ENCODE measurements around the gene ARPC5.
"Not testable (repeated sequence)": the region's sequence is repeated elsewhere in the genome, so short reads cannot be mapped to it uniquely, and the experiment has no call there.

ARPC5 gene

DNA sequence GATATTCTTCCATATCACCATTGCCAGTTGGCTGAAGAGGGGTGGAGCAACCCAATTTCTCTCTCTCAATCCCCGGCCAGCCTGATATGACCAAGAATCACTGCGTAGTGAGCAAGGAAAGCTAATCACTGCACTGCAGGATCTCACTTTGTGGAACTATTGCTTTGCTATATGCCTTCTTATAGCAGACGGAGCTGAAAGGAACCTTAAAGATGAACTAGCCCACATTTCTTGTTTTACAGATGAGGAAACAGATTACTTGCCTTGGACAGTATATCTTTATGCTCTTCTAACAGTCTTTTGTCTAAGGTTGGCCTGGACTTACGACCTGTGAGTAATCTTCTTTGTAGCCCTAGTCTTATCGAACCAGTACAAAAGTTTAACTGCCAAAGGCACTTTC, 9.9 kb upstream of the ARPC5 start:
- DNase-seq: no peak

DNA sequence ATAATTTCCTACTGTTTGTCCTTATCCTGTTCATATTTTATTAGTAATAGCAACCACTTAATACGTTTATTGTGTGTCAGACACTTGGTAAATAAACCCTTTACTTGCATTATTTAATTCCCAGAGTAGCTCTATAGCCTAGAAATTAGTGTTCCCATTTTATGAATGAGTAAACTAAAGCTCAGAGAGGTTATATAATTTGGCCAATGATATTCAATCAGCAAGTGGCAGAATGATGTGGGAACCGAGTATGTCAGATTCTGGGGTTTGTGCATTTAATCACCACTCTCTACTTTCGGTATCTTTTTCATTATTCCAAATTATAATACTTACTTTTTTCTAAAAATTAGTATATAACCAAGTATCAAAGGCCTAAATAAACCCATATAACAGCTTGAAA, 6.6 kb upstream of the ARPC5 start:
- DNase-seq: no peak

DNA sequence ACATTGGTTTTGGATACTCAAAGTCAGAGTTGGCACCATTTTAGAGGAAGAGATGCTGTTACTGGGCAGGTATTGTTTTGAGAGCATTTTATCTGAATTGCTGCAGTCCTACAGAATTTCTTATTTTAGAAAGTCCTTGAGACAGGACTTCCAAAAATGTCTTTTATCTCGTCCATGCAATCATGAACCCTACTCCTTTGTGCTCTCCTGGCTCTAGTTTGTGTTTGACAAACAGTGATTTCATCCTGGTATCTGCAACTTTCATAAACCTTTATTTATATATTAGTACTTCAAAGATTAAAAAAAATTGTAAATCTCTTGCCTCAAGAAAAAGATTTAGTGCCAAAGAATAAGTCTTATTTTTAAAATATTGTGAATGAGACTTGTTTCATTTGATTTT, 4.6 kb upstream of the ARPC5 start:
- DNase-seq: no peak

DNA sequence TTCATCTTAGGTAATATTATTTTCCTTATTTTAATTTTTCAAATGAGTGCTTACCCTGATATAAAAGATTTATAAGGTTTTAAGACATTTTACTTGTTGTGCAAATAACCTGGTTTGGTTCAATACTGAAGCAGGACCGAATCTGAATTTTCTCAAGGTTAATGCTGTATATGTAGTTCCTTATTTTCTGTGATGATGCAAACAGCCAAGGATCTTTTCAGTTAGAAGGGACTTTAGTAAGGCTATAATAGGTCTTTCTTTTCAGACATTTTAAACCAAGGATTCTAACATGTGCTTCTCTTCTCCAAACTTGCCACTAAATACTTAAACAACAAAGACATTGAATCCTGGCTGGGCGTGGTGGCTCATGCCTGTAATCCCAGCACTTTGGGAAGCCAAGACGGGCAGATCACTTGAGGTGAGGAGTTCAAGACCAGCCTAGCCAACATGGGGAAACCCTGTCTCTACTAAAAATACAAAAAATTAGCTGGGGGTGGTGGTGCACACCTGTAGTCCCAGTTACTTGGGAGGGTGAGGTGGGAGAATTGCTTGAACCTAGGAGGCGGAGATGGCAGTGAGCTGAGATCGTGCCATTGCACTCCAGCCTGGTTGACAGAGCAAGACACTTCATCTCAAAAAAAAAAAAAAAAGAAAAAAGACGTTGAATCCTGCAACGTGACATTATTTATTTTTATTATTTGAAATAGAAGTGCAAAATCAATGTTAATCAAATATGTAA, 3.2 kb upstream of the ARPC5 start:
- DNase-seq: no peak

DNA sequence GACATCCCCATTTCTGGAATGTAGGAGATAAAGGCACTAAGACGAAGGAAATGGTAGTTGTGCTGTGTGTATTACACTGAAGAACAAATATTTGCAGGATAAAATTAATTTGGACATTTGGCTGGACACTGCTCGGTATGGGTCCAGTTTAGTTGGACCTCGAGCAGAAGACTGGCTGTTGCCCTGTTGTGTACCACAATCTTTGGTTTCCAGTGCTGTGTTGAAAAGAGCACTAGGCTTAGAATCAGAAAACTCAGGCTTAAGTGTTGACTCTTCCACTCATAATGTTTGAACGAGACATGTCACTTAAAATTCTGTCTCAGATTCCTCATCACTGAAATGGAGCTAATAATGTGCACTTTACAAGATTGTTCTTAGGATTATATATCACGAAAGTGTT, 1.2 kb upstream of the ARPC5 start:
- DNase-seq: no peak

DNA sequence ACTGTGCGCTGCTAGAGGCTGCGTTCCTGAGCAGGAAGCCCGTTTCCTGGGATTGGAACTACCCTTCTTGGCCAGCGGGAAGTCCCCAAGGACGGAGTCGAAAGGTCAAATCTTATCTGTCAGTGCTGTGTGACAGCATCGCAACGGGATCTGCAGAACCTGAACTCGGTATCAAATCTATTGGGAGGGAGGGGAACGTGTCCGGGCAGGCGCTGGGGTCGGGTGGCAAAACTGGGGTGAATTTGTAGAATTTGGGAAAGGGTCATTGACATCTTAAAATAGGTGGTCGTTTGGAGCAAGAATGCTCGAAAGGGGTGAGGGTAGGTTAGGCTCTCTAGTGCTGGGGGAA, 725 bp upstream of the ARPC5 start:
- no peak for DNase-seq

DNA sequence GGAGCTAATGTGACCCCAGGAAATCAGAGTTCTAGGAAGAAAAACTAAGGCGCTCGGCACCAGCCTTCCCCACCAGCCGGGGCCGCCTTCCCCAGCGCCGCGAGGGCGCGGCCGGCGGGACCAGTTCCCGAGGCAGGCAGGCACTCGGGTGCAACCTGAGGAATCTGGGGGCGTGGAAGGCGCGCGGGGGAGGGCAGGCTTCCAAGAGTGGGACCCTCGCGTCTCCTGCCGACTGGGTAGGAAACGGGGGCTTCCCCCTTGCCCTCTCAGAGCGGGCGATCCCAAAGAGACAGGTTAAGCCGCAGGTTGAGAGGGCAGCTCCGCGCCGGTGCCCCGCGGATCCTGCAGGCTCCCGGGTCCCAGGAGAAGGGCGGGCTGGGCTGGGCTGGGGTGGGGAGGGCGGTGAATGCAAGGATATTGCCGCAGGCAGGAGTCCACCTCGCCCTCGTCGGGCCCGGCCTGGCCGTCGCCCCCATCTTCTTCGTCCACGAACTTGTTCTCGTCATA, 431 bp downstream of the ARPC5 start:
- peak; percentile 33 for DNase-seq

DNA sequence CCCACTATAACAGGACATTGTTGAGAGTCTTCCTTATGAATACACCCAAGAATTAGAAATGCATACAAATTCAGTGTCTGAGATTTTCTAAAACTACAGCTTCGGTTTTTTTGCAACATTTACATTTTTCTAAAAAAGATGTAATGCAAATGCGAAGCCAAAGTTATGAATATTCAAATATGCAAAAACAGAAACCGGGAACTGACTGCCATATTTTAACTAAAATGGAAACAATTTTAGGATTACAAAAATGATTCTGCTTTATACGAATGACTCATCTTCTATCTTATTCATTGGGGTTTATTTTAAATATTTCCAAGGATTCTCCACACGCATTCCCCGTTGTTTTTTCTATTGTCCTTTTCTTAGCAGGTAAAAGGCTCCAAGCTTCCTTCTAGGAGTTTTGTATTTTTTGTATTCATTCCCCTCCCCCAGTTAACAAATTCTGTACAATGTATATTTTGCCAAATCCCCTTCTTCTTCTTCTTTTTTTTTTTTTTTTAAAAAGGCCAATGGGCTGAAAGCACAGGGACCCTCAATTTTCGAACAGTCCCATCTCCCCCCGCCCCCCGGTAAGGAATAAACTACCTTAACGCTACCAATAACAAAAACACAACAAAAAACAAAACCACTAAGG, 1.0 kb downstream of the ARPC5 start:
- no peak for DNase-seq

DNA sequence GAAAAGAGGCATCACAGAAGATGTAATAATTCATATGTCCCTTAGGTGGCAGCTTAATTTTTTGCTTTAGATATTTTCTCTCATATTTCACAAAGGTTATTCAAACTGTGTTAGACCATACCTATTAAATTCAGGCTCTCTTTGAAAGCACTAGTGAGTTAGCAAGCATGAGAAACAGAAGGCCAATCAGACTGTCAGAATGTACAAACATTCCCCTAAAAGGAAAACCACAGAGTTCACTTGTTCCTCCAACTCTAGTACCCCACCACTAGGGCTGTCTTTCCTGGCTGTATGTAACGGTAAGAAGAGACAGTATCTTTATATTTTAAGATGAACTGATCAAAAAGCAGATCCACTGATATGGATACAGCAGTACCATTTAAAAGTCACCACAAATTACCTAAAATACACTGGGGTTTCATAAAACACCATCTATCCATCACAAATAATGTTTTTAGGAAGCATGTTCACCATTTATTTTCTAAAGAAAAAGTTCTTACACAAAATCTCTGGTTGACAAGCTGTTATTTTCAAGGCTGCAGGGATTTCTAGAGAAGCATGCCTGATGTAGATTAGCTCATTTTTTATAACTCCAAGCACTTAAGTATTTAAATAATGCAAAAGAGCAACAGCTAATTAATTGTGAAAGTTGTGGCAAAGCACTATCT, 1.8 kb downstream of the ARPC5 start:
- DNase-seq: no peak

DNA sequence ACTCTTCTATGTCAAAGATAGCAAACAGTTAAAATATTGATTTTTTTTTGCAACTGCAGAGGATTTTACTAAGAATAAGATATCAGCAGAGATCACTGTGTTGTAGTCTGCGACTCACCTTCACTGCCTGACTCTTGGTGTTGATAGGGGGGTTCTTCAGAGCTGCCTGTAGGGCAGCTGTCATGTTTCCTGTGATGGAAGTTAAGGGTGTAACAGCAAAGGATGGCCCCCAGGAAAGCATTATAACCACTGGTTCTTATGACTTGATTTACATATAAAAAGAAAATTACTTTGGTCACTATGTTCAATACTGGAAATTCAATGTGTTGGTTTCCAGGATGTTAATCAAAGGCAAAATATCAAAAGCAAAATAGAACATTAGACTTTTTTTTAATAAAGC, 2.6 kb downstream of the ARPC5 start:
- DNase-seq: no peak

DNA sequence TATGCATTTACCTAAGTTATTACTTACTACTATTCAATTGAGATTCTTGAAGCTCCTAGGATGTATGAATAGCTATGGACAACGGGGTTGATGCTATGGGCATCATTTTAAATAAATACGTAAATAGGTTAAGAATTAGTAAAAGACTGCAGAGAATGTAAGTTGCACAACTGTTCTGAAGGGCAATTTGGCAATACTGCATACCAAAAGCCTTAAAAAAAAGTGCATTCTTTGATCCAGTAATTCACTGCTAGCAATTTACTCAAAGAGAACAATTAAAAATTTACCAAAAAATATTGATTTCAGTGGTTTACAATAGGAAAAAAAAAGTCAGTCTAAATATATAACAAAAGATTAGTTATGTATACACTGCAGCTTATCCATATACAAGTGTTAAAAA, 3.5 kb downstream of the ARPC5 start:
- DNase-seq: no peak

DNA sequence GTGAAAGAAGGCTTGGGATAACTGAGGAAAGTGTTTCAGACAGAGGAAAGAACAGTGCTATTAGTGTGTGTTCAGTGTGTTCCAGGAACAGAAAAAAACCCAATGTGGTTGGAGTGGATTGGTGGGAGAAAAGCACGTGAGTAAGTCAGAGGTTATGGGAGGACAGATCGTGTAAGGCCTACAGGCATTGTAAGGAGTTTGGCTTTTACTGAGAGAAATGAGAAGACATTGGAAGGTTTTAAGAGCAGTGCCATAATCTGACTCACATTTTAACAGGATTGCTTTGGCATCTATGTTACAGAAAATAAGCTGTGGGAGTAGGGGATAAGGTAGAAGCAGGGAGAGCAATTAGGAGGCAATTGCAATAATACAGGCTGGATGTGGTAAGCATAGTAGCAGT, 4.8 kb downstream of the ARPC5 start:
- no peak for DNase-seq

DNA sequence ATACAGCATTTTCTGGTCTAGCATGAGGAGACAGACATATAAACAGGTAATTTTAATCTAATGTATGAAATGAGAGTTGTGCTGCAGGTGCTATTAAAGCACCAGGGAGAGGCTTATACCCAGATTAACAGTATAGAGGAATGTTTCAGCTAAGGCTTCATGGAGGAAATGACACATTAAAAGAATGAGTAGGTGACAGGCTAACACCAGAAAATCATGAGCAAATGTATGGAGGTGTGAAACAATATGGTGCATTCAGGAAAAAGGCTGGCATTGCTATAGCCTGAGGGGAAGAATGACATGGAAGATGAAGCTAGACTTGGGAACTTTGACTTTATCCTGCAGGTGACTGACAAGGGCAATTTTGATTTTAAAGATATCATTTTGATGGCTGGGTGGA, 7.0 kb downstream of the ARPC5 start:
- no peak for DNase-seq

DNA sequence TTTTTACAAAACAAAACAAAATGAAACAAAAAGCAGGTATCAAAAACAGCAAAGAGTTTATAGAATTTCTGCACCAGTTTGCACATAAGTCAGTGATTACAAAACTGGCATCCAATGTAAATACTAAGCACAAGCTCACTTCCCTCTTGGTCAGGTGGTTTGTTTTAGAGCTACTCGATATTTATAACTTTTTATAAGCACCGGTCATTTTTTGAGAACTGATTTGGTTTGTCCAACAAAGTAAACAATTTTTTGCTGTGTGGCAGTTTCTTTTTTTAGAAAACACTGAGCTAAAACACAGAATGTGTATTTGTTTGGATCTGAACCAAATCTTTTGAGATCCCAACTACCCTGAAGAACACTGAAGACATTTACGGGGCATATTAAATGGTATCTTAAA, 9.3 kb downstream of the ARPC5 start:
- not testable (repeated sequence) for DNase-seq

DNA sequence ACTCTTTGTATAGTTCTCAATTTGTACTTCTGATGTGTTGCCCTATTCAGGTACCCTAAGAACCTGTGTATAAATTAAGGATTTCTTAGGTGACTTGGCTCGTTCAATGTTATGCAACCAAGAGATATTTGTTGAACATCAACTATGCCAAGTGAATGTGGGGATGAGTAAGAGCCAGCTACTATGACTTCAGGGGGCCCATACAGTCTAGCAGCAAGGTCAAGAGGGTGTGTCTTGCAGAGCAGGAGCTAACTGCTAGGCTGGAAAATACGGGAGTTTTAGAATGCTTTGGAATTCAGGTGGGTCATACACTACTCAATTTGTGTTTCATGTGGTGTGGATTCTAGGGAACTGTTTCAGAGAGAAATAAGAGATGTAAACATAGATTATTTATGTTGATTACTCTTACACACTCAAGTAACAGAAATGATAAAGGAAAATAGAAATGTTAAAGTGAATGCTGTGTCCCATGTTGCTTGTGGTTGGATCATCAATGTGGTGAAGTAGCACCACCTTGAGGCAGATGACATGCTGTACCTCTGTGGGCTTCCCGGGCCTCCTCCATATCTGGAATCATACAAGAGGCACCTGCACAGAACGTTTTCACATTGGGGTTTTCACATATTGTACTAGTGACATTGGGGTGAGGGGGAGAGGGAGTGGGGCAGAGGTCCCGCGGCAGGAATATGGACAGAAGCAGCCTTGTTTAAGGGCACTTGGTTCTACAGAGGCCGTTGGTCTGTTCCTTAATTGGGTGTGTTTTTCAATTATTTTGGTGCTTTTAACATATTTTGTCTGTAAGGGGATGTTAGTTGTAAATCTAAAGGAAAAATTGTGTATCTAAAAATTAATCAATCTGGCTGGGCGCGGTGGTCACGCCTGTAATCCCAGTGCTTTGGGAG, 12.4 kb downstream of the ARPC5 start:
- DNase-seq: peak; percentile 22

DNA sequence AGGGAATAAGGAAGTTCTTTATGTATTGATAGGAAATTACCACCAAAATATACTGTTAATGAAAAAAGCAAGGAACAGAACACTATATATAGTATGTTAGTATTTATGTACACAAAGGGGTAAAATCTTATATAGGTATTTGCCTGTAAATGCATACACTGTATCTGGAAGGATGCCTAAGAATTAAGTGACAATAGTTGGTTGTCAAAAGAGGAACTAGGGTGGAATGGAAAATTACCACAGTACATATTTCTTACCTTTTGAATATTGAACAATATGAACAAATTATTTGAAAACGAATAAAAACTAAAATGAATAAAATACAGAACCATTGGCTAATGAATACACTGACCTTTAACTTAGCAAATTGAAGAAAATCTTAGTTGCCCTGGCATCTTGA, 13.6 kb downstream of the ARPC5 start:
- DNase-seq: no peak

DNA sequence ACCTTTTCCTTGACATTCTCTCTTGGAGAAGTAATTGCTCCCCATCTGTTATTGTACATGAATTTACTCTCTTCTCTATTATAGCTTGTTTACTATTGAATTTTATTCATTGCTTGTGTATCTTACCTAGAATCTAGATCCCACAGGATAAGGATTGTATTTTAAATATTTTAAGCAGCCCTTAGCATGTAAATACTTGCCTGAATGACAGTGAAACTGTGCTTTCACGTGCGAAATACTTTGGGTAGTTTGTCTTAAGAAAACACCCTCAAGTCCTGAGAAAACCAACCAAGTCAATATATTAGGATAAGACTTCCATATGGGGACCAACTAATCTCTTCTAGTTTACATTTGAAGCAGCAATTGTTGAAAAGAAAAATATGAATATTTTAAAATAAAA, 15.3 kb downstream of the ARPC5 start:
- DNase-seq: no peak

DNA sequence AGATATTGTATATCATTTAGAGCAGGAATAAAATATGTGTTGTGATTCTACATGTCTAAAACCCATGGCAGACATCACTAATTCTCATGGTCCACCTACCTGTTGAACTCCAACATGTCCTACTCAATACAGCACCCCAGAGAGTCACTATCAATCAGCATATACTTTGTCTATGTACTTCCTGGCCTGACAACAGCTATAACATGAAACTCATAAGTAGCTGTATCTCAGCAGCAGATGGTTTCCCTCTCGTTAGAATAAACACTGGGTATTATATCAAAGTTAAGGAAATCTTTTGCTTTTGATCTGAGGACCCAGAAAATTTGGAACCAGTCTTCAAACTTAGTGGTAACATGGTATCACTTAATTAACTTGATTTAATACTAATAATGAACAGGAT, 15.8 kb downstream of the ARPC5 start:
- no peak for DNase-seq

DNA sequence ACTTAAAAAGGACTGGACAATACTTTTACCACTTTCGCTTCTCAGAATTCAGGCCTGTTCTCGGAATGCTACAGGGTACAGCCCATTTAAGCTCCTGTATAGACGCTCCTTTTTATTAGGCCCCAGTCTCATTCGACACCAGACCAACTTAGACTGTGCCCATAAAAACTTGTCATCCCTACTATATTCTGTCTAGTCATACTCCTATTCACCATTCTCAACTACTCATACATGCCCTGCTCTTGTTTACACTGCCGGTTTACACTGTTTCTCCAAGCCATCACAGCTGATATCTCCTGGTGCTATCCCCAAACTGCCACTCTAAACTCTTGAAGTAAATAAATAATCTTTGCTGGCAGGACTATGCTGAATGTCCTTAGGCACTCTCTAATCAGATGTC, 17.4 kb downstream of the ARPC5 start:
- not testable (repeated sequence) for DNase-seq

DNA sequence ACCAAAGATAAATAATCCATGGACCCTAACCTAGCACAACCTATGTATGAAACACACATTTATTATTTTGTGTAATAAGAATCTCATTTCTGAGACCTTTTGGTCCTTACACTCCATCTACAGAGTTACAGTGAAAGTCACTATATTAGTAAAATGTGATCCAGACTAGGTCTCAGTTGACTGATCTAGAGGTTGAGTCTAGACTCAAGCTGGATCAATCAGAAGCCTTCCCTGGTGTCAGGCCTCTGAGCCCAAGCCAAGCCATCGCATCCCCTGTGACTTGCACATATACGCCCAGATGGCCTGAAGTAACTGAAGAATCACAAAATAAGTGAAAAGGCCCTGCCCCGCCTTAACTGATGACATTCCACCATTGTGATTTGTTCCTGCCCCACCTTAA, 22.6 kb downstream of the ARPC5 start:
- DNase-seq: not testable (repeated sequence)

DNA sequence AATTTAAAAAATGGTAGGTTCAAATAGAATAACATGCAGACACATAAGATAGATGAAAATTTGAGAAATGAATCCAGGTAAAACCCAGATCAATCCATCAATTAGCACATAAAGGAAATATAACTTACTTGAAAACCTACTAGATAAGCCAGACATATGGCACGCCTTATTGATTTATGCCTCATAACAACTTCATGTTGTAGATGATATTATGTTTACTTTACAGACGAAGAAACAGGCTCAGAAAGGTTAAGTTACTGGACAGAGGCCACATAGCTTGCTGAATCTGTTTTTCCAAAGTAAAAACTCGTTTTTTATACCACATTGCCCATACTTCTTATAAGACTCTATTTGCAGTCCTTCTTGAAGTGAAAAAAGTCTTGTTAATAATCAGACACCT, 23.2 kb downstream of the ARPC5 start:
- no peak for DNase-seq

DNA sequence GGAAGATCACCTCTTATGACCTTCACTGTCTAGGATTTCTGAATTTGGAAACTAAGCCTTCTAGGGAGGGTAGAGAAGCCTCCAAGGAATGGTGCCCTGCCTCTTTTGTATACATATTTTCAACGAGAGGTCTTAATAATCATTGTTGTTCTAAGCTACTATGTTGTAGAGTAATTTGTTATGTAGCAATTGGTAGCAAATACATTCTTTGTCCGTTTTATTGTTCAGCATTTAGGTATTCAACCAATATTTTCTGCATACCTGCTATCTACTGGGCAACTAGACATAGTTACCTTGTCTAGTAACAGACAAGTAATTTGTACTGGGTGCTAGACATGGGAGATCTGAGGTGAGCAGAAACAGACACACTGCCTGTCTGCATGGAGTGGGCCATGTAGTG, 24.6 kb downstream of the ARPC5 start:
- DNase-seq: no peak

DNA sequence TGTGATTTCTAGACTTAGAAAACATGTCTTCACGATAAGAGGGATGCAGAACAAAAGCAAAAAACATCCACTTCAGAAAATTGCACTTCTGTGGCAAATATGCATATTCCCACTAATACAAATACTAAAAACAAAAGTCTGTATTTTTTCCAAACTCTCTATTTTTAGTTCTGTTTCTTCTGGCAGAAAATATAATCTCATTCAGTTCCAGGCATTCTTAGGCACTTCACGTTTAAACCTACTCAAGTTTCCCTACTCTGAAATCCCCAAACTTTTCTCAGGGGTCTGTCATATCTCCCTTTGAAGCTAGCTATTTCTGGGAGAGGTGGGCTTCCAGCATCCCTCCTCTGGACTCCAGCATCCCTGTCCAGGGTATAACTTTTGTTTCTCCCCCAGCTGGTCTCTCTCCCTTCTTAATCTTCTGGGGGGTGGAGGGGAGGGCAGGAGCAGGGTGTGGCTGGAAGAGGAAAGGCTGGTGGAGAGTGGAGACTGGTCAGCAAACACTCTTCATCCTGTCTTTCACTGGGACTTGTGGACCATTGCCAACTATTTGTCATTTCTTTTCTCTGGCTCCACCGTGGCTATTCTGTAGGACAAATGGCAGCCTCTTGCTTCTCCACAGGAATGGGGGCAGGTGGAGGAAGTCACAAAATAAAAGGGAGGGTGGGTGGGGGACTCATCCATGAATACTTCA, 25.7 kb downstream of the ARPC5 start:
- no peak for DNase-seq
